Transverse colon (tissue), 4 donors: ENCODE results near the gene MYH14.

Source experiments
- EP300 ChIP-seq: sonication (generic); formaldehyde crosslinking; IDR thresholded peaks from one replicate; pipeline ENCODE4 v1.6.1; 2017; ENCODE audit warnings: antibody characterized with exemption, low read depth
- POLR2A ChIP-seq: fragments of 450-650 bp; IDR thresholded peaks from one replicate; pipeline ENCODE4 v1.6.1; 2016; ENCODE audit warnings: antibody characterized with exemption, mild to moderate bottlenecking, moderate library complexity
- POLR2AphosphoS5 ChIP-seq, 3 donors: sonication (generic); formaldehyde crosslinking; IDR thresholded peaks; one replicate each; pipeline ENCODE4 v1.6.1; 2016; ENCODE audit warnings: antibody characterized with exemption in 3 of 3
- TF ChIP-seq, protein P1 (sequence below), 5 experiments: fragments of 200-600 bp in 3 of 5; fragments of 450-650 bp in 2 of 5; sonication (generic) in 3 of 5; IDR thresholded peaks; 1 replicate in 2 of 5; 2 replicates in 3 of 5; pipeline ENCODE4 v1.5.1; 2016 to 2017; ENCODE audit warnings: antibody characterized with exemption in 5 of 5, inconsistent platforms in 3 of 5, mild to moderate bottlenecking in 2 of 5, moderate library complexity in 1 of 5

GRCh38 chr19:50290775-50291174, 87.4 kb downstream of the MYH14 start:
- TF ChIP-seq POLR2AphosphoS5 (IDR thresholded peaks at IDR 0.05) = no peak
- TF ChIP-seq, protein P1, sequence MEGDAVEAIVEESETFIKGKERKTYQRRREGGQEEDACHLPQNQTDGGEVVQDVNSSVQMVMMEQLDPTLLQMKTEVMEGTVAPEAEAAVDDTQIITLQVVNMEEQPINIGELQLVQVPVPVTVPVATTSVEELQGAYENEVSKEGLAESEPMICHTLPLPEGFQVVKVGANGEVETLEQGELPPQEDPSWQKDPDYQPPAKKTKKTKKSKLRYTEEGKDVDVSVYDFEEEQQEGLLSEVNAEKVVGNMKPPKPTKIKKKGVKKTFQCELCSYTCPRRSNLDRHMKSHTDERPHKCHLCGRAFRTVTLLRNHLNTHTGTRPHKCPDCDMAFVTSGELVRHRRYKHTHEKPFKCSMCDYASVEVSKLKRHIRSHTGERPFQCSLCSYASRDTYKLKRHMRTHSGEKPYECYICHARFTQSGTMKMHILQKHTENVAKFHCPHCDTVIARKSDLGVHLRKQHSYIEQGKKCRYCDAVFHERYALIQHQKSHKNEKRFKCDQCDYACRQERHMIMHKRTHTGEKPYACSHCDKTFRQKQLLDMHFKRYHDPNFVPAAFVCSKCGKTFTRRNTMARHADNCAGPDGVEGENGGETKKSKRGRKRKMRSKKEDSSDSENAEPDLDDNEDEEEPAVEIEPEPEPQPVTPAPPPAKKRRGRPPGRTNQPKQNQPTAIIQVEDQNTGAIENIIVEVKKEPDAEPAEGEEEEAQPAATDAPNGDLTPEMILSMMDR (IDR thresholded peaks at IDR 0.05) = no peak
- TF ChIP-seq POLR2A = no peak
- no peak for TF ChIP-seq EP300
